Posterior vena cava (tissue), 2 donors: Measurements from ENCODE around the gene EMP3. TPM values are rescaled to one million over a fixed set of nuclear protein-coding genes. Genes with fewer than 3 reads are reported as not detected.
"Not testable (repeated sequence)": the region's sequence is repeated elsewhere in the genome, so short reads cannot be mapped to it uniquely, and the experiment has no call there.

ENCODE experiments used
- DNase-seq: peaks from one replicate; pipeline ENCODE4 v3.0.0-alpha.2; 2020; ENCODE audit warnings: low spot score
- intact Hi-C, 2 donors: fragments of 100-400 bp; cut with DNase I; formaldehyde crosslinking; loops; one replicate each; pipeline versions ENCODE4 v1.14.1 to v1.14.2; 2022 to 2023
- total RNA-seq, 2 donors: library from RNA; stranded (reverse); fragmentation: NEBNext Ultra II Directional; extraction: Animal tissue kit (Norgen Biotek cat#: 25700); gene quantifications; one replicate each; pipeline ENCODE4 v1.2.1, GENCODE V29; 2021
- donor health status: DM: yes; HTN: yes; CAD: no.
- donor health status: DM: yes; HTN: yes; CAD: no.

The EMP3 gene
- total RNA-seq, 2 donors from 2014 or later, result 120 to 297 TPM

- intact Hi-C loops, result no loop called here
- DNase-seq, result no peak
These were observed 40.2 kb downstream of the EMP3 start for GRCh38 chr19:48365602-48366001.

GRCh38 chr19:48367855-48368254 is 42.5 kb downstream of the EMP3 start:
- no peak for DNase-seq
- intact Hi-C loops, result no loop called here

GRCh38 chr19:48368936-48369335 is 43.6 kb downstream of the EMP3 start:
- DNase-seq, result no peak
- intact Hi-C loops, result no loop called here

GRCh38 chr19:48370955-48371354 is 45.6 kb downstream of the EMP3 start:
- intact Hi-C loops, result no loop called here

GRCh38 chr19:48371367-48371766 is 46.0 kb downstream of the EMP3 start:
- DNase-seq, result no peak
- intact Hi-C loops, result no loop called here

More at GRCh38 chr19:48370955-48371354, 45.6 kb downstream of the EMP3 start:
- DNase-seq, result no peak

GRCh38 chr19:48371771-48372170 is 46.4 kb downstream of the EMP3 start:
- intact Hi-C loops, DNase-seq: not testable (repeated sequence)

- intact Hi-C loops, result no loop called here
- no peak for DNase-seq
These were observed 47.6 kb downstream of the EMP3 start for GRCh38 chr19:48372904-48373303.

GRCh38 chr19:48373567-48373966 is 48.2 kb downstream of the EMP3 start:
- intact Hi-C loops, result no loop called here
- no peak for DNase-seq

- intact Hi-C loops, result no loop called here
- DNase-seq, result no peak
These were observed 52.8 kb downstream of the EMP3 start for GRCh38 chr19:48378194-48378570.

- intact Hi-C loops, result no loop called here
- DNase-seq, result no peak
These were observed 53.7 kb downstream of the EMP3 start for GRCh38 chr19:48379058-48379457.

Other genes with a start within 250 kb of the EMP3 start
- 10 to 100 TPM; 13.7 to 20.2 TPM for gene PLA2G4C, start 214.7 kb upstream of the EMP3 start, total RNA-seq
- 1 to 10 TPM; 4.8 to 5.9 TPM for gene LIG1, start 155.2 kb upstream of the EMP3 start, total RNA-seq
- 1 to 10 TPM; 6.1 to 8.6 TPM for gene ZSWIM9, start 154.9 kb upstream of the EMP3 start, total RNA-seq
- gene CARD8, start 69.6 kb upstream of the EMP3 start, total RNA-seq, result 10 to 100 TPM; 44.0 to 54.2 TPM
- under 1 TPM; 0.37 to 0.38 TPM for gene ZNF114, start 55.5 kb upstream of the EMP3 start, total RNA-seq
- 1 to 10 TPM; 5.0 to 6.3 TPM for gene TMEM143, start 38.4 kb downstream of the EMP3 start, total RNA-seq
- not detected for gene SYNGR4, start 38.8 kb downstream of the EMP3 start, total RNA-seq
- 100 to 1,000 TPM in 1 of 2 donors, 10 to 100 TPM in 1; 94.6 to 111 TPM for gene KDELR1, start 66.0 kb downstream of the EMP3 start, total RNA-seq
- gene GRIN2D, start 68.1 kb downstream of the EMP3 start, total RNA-seq, result 1 to 10 TPM in 1 of 2 donors, under 1 TPM in 1; 0.71 to 2.3 TPM
- gene GRWD1, start 120.4 kb downstream of the EMP3 start, total RNA-seq, result 10 to 100 TPM; 21.1 to 24.2 TPM
- under 1 TPM; 0.52 to 0.65 TPM for gene KCNJ14, start 130.0 kb downstream of the EMP3 start, total RNA-seq
- 10 to 100 TPM; 34.1 to 49.2 TPM for gene CYTH2, start 143.8 kb downstream of the EMP3 start, total RNA-seq
- gene LMTK3, start 186.3 kb downstream of the EMP3 start, total RNA-seq, result under 1 TPM; 0.19 to 0.57 TPM
- under 1 TPM in 1 of 2 donors, not detected in 1; 0.60 TPM for gene SULT2B1, start 226.6 kb downstream of the EMP3 start, total RNA-seq